GM19463 (cell line): ENCODE results near the gene DNAH6.

Experiments used
- ATAC-seq: cut with Tn5 transposase; IDR thresholded peaks from one replicate; pipeline ENCODE4 v1.9.1; 2021; ENCODE audit warnings: mild to moderate bottlenecking, moderate library complexity; ENCODE audit not compliant: unreplicated experiment

DNAH6 gene

DNA sequence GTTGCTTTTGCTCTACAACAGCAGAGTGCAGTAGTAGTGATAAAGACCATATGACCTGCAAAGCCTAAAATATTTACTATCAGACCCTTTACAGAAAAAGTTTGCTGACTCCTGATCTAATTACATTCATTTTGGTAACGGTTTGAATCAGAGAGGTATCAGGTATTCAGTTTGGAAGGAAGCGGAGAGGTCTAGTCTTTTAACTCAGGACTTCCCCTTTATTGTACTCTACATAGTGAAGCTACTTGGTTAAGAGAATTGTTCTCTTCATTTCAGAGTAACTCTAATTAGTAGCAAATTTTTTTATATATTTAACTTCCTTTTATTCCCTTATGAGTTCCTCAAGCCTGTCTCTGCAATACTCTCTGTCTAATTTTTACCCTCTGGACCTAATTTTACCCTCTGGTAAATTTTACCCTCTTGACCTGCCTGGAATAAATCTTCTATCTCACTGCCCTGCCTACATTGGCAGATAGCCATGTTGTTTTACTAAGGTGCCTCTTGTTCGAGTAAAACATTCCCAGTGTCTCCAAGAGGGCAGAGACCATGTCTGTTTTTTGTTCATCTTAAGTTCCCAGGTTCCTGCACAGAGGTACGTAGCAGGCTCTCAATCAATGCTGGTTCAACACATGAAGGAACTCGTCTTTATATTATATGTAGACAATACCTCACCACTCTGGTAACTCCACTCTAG is 170.6 kb downstream of the DNAH6 start:
- no peak for ATAC-seq

GRCh38 chr2:84687498-84688149 is 171.3 kb downstream of the DNAH6 start:
- ATAC-seq: no peak

GRCh38 chr2:84690225-84690624 is 173.9 kb downstream of the DNAH6 start:
- ATAC-seq: no peak

DNA sequence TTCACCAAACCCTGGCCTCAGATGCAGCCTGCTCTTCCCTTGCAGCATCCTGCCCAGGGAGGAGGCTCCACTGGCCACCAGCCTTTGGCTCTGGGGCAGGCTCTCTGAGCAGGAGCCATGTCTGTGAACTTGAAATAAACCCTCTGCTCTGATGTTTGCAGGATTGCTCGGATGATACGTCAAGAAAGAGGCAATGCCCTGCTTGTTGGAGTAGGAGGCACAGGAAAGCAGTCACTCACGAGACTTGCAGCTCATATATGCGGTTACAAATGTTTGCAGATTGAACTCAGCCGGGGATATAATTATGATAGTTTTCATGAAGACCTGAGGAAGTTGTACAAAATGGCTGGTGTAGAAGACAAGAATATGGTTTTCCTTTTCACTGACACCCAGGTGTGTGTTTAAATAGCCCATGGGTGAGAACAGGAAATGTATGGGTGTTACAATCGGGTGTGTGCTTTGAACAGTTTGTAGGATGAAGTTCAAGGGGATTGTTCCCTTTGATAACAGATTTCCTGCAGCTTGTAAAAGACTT is 177.9 kb downstream of the DNAH6 start:
- ATAC-seq: no peak

- ATAC-seq: no peak
Observed at GRCh38 chr2:84697895-84698294, 181.6 kb downstream of the DNAH6 start.

- ATAC-seq: no peak
Observed at GRCh38 chr2:84700006-84700405, 183.7 kb downstream of the DNAH6 start.

DNA sequence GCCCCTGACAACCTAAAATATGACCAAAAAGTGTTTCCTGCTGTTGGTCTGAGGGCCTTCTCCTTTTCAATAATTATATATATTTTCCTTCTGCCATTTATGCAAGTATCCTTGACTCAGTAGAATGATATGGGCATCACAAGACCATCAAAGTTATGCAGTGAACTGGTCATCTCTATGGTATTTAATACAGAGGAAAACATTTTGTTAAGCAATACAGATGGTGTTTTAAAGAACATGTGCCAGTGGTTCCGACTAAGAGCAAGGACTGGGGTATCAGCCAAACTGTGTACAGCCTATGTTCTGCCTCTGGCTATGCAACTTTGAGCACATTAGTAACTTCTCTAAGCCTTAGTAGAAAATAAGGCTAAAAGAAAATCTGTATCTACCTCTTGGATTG is 185.6 kb downstream of the DNAH6 start:
- no peak for ATAC-seq

GRCh38 chr2:84702941-84703340 is 186.6 kb downstream of the DNAH6 start:
- ATAC-seq: no peak

DNA sequence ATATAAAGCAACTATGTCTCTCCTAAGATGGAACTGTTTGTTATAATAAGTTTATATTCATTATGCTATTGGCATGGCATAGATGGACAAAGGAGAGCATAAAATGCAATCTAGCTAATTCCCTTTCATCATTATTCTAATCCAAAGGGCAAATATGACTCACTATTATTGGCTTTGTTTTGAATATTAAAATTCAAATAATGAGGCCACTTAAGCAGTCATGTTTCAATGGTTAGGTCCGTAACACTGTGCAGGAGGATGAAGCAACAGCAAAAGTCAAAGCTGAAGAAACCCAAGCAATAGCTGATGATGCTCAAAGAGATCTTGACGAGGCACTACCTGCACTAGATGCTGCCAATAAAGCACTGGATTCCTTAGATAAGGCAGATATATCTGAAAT is 187.5 kb downstream of the DNAH6 start:
- ATAC-seq: no peak

- ATAC-seq: no peak
Observed at GRCh38 chr2:84704505-84705244, 188.4 kb downstream of the DNAH6 start.

DNA sequence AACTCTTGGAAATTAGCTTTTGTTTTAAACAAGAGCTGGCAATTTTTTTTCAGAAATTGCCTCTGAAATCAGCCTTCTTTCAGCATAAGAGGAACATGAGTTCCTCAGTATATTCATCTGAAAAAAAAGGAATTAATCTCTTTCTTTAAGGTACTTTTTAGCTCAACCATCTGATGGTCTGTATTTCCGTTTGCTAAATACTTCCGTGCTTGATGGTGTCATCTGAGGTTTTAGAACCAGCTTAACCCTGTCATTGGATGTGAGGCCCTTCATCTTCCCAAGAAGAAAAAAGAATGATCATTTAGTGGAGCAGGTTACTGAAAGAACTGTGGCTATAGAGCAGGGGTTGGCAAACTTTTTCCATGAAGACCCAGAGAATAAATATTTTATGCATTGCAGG is 189.6 kb downstream of the DNAH6 start:
- no peak for ATAC-seq

GRCh38 chr2:84708442-84708841 is 192.1 kb downstream of the DNAH6 start:
- ATAC-seq: no peak

DNA sequence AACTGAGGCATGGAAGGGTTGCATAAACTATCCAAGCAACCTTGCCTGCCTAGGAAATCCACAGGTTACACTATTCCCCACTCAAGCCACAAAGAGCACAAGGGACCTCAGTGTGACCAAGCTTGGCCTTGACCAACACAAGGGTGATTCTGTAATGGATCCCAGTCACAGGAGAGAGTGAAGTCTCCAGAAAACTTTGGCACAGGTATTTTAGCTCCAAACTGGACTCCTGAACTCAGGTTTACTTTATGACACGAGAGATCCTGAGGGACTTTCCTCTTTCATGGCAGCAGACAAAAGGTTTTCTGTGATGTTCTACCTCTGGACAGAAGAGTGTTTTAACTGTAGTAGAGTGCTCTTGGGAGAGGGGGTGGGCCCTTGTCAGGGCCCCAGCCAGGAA is 195.4 kb downstream of the DNAH6 start:
- no peak for ATAC-seq

DNA sequence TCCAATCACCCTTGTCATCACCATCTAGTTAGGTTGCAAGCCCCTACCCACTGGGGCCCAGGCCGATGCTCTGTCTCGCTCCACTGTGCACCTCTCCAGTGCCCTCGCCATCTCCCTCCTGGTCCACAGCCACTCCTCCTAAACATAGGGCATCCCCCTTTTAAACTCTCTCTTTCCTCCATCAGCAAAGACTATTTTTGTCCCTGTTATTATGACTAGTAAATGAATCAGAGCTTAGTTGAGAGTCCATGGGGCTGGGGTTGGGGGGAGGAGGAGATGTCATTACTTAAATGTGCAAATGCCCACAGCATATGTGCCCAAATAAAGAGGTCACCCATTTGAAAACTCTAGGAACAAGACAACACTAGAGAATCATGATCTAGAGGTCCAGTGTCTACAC is 197.1 kb downstream of the DNAH6 start:
- ATAC-seq: no peak

DNA sequence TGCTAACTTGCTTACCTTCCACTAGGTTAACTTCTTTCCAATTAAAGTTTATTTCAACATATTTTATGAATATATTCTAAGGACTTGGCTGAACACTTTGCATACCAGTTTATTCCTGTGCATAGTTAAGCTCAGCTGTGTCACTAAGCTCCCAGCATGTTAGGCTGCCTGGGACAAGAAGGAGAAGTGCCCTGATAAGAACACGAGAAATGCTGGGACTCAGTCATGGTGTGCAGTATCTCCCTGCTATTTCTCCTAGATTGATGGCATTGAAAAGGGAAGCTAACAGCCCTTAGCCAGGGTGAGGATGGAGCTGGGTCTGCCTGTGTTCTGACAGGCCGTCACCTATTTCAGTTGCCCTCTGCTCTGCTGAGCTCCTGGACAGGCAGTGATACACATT is 200.3 kb downstream of the DNAH6 start:
- ATAC-seq: no peak

GRCh38 chr2:84717302-84717701 is 201.0 kb downstream of the DNAH6 start:
- no peak for ATAC-seq

DNA sequence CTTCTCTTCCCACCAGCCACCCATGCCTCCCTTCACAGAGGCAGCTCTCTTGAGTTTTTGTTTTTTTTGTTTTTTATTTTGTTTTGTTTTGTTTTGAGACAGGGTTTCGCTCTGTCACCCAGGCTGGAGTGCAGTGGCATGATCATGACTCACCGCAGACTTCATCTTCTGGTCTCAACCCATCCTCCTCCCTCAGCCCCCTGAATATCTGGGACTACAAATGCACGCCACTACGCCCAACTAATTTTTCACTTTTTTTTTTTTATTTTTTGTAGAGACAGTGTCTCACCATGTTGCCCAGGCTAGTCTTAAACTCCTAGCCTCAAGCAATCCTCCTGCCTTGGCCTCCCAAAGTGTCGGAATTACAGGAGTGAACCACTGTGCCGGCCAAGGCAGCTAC is 203.1 kb downstream of the DNAH6 start:
- ATAC-seq: no peak

GRCh38 chr2:84723831-84724230 is 207.5 kb downstream of the DNAH6 start:
- no peak for ATAC-seq

DNA sequence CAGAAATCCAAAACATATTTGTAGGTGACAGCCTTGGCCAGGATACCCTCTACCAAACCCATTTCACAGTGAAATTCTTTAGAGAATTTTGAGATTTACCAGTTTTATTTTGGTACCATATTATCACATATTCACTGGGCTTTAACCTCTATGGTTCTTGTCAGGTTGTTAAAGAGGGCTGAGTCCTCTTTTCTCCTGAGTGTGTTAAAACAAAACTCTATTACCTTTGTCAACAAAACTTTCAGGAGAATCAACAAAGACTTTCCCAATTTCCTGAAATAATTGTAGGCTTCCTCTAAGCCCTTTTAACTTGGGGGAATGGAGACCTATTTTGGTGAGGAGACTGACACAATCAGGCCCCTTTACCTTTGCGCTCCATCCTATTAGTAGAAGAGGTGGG is 209.4 kb downstream of the DNAH6 start:
- no peak for ATAC-seq

- ATAC-seq: no peak
Observed at GRCh38 chr2:84727315-84727714, 211.0 kb downstream of the DNAH6 start.

DNA sequence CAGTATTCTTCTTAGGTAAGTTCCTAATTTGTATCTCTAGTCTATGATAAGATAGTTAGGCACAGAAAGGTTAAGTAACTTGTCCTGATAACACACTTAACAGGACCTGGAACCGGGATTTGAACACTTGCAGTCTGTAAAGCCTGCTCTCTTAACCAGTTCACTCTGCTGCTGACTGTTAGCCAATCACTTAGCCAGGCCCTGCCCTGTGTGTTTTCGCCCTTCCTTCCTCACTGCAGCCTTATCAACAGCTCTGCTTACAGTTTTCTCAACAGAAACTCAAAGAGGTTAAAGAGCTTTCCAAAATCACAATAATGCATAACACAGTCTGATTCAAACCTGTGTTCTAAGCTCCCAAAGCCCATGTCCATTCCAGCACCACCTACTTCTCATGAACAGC is 212.9 kb downstream of the DNAH6 start:
- ATAC-seq: no peak

GRCh38 chr2:84731185-84731584 is 214.9 kb downstream of the DNAH6 start:
- no peak for ATAC-seq
